ENCODE results near the gene MEIS2.

- TF ChIP-seq CTCF (conservative IDR thresholded peaks at IDR 0.05; ENCODE audit: low read length): no peak
- no peak for TF ChIP-seq EZH2phosphoT487 (IDR thresholded peaks at IDR 0.05; ENCODE audit: borderline replicate concordance)
These were observed 4.4 kb downstream of the MEIS2 start for GRCh38 chr15:37095770-37096557.
